Neutrophil (primary cell): Measurements from ENCODE around the gene TJP3.

Source experiments
- H3K27ac ChIP-seq: fragments of 200-600 bp; sonication (generic); 2 replicates; pipeline ENCODE4 v1.5.1; 2016; ENCODE audit warnings: mild to moderate bottlenecking, moderate library complexity
- H3K27me3 ChIP-seq: fragments of 200-600 bp; sonication (generic); 2 replicates; pipeline ENCODE4 v1.6.0; 2016; ENCODE audit warnings: mild to moderate bottlenecking
- H3K36me3 ChIP-seq: fragments of 200-600 bp; sonication (generic); 2 replicates; pipeline ENCODE4 v1.5.1; 2017
- H3K4me1 ChIP-seq, 2 experiments: fragments of 200-600 bp in 1 of 2; sonication (generic) in 1 of 2; 1 replicate in 1 of 2; 2 replicates in 1 of 2; pipeline versions ENCODE4 v1.5.1 to v1.6.1; 2013 to 2016; ENCODE audit warnings: low read depth in 1 of 2, low read length in 1 of 2, mild to moderate bottlenecking in 1 of 2, moderate library complexity in 1 of 2; ENCODE audit not compliant: control insufficient read depth in 1 of 2, insufficient read depth in 1 of 2
- H3K4me3 ChIP-seq, 2 experiments: fragments of 200-600 bp in 1 of 2; sonication (generic) in 1 of 2; 1 replicate in 1 of 2; 2 replicates in 1 of 2; pipeline ENCODE4 v1.5.1; 2013 to 2016; ENCODE audit warnings: low read depth in 1 of 2, low read length in 1 of 2, mild to moderate bottlenecking in 1 of 2, moderate library complexity in 1 of 2
- H3K9me3 ChIP-seq: fragments of 200-600 bp; sonication (generic); 2 replicates; pipeline ENCODE4 v1.5.1; 2016
- TF ChIP-seq, protein P1 (sequence below): fragments of 200-600 bp; sonication (generic); IDR thresholded peaks from 2 replicates; pipeline ENCODE4 v1.5.1; 2016; ENCODE audit warnings: antibody characterized with exemption

TJP3 gene

DNA sequence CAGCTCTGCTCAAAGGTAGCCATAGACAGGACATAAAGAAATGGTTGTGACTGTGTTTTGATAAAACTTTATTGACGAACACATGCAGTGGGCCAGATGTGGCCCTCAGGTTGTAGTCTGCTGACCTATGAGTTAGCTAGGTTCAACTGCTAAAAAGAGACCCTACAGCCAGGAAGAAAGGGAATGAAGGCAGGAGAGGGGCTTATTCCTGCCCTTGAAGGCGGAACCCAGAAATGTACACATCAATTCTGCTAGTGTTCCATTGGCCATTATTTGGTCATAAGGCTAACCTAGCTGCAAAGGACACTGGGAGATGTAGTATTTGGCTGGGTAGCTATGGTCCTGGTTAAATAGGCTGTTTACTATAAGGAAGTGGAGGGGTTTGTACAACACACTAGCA lies 35.3 kb downstream of the TJP3 start:
- no peaks in the 10 kb centered on the region for H3K27me3 ChIP-seq
- no peak overlapping the region for H3K4me3 ChIP-seq
- TF ChIP-seq, protein P1, sequence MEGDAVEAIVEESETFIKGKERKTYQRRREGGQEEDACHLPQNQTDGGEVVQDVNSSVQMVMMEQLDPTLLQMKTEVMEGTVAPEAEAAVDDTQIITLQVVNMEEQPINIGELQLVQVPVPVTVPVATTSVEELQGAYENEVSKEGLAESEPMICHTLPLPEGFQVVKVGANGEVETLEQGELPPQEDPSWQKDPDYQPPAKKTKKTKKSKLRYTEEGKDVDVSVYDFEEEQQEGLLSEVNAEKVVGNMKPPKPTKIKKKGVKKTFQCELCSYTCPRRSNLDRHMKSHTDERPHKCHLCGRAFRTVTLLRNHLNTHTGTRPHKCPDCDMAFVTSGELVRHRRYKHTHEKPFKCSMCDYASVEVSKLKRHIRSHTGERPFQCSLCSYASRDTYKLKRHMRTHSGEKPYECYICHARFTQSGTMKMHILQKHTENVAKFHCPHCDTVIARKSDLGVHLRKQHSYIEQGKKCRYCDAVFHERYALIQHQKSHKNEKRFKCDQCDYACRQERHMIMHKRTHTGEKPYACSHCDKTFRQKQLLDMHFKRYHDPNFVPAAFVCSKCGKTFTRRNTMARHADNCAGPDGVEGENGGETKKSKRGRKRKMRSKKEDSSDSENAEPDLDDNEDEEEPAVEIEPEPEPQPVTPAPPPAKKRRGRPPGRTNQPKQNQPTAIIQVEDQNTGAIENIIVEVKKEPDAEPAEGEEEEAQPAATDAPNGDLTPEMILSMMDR, result no peak
- H3K36me3 ChIP-seq, result no peaks in the 10 kb centered on the region
- no peak overlapping the region for H3K27ac ChIP-seq
- no peaks in the 10 kb centered on the region for H3K9me3 ChIP-seq
- no peaks in the 10 kb centered on the region for H3K4me1 ChIP-seq

DNA sequence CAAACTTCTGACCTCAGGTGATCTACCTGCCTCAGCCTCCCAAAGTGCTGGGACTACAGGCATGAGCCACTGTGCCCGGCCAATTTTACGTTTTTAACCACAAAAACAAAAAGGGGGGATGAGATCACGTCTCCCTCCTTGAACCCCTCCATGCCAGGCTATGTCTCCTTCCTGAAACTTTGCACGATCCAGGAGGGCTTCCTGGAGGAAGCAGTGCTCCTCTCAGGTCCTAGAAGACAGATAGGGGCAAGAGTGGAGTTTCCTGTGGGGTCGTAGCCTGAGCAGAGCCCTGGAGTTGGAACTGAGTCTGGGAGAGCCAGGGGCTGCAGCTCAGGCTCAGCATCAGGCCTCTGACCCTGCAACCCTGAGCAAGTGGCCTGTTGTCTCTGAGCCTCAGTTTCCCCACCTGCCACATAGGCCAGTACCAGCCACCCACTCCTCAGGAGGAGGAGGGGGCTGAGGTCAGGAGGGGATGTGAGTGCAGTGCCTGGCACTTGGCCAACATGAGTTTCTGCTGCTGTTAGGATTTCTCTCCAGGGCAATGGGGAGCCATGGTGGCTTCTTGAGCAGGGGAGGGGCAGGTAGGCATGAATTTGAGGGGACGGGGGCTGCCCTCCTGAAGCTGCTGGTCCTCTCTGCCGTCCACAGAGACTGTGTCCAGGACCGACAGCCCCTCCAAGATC lies 37.3 kb downstream of the TJP3 start:
- Histone ChIP-seq H3K27me3 (no peaks in the 10 kb centered on the region), H3K27ac (no peak overlapping the region), H3K9me3 (no peaks in the 10 kb centered on the region), H3K4me3 (no peak overlapping the region), H3K4me1 (no peaks in the 10 kb centered on the region), H3K36me3 (peaks cover 12% of the 10 kb centered on the region)
- TF ChIP-seq, protein P1, result no peak

DNA sequence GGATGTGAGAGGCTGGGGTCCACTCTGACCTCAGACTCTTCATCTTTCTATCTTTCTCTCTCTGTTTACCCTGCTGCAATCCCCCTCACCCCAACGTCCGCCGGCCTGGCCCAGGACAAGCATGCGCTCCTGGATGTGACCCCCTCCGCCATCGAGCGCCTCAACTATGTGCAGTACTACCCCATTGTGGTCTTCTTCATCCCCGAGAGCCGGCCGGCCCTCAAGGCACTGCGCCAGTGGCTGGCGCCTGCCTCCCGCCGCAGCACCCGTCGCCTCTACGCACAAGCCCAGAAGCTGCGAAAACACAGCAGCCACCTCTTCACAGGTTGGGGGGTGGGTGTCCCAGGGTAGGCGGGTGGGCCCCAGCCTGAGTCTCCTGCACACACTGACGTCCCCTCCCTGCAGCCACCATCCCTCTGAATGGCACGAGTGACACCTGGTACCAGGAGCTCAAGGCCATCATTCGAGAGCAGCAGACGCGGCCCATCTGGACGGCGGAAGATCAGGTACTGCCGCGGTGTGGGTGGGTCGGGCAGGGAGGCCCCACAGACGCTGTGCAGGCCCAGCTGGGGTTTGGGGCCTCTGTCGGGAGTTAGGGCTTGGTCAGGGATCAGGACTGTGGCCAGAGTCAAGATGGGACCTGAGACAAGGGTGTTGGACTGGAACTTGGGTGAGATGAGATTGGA lies 38.3 kb downstream of the TJP3 start:
- TF ChIP-seq, protein P1, result no peak
- H3K27me3 ChIP-seq, result no peaks in the 10 kb centered on the region
- H3K4me3 ChIP-seq, result no peak overlapping the region
- H3K9me3 ChIP-seq, result no peaks in the 10 kb centered on the region
- H3K4me1 ChIP-seq, result no peaks in the 10 kb centered on the region
- no peak overlapping the region for H3K27ac ChIP-seq
- peaks cover 22% of the 10 kb centered on the region for H3K36me3 ChIP-seq

GRCh38 chr19:3748965-3749364 lies 40.8 kb downstream of the TJP3 start:
- TF ChIP-seq, protein P1, result no peak
- Histone ChIP-seq H3K4me1 (no peaks in the 10 kb centered on the region), H3K4me3 (no peak overlapping the region), H3K9me3 (no peaks in the 10 kb centered on the region), H3K27me3 (no peaks in the 10 kb centered on the region), H3K36me3 (peaks cover 47% of the 10 kb centered on the region), H3K27ac (no peak overlapping the region)

DNA sequence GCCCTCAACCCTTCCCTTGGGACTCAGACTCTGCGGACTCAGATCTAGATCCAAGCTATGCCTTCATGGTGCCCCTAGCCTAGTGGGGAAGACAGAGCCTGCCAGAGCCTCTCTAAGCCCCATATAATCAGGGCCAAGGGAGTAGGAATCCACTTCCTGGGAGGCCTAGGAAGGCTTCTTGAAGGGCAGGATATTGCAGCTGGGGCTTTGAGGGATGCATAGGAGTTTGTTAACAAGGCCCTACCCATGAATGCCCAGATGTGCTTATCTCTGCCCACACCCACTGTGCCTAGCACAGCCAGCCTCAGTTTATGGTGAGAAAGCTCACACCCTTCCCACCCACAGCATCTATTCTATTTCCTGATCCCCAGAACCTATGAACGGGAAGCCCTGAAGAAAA lies 42.0 kb downstream of the TJP3 start:
- Histone ChIP-seq H3K4me1 (no peaks in the 10 kb centered on the region), H3K4me3 (no peak overlapping the region), H3K27me3 (no peaks in the 10 kb centered on the region), H3K36me3 (peaks cover 52% of the 10 kb centered on the region), H3K9me3 (no peaks in the 10 kb centered on the region), H3K27ac (no peak overlapping the region)
- TF ChIP-seq, protein P1, result no peak
